Glutamatergic neuron (in vitro differentiated cells): ENCODE results near the gene RPUSD3. TPM values are rescaled to one million over a fixed set of nuclear protein-coding genes. Genes with fewer than 3 reads are reported as not detected.
A peak's percentile ranks its signal among the peaks of the same experiment; 100 is the strongest.

ENCODE experiments used
- DNase-seq: peaks from one replicate; pipeline ENCODE4 v3.0.0; 2022
- H3K27ac Mint-ChIP-seq: one replicate; pipeline ENCODE4 v1.8.0; 2020; ENCODE audit warnings: mild to moderate bottlenecking, mixed read lengths, inconsistent platforms; ENCODE audit not compliant: unreplicated experiment
- H3K27me3 Mint-ChIP-seq: one replicate; pipeline ENCODE4 v1.8.0; 2020; ENCODE audit warnings: mild to moderate bottlenecking, moderate library complexity, mixed read lengths, inconsistent platforms; ENCODE audit not compliant: unreplicated experiment
- H3K36me3 Mint-ChIP-seq: one replicate; pipeline ENCODE4 v1.8.0; 2020; ENCODE audit warnings: mild to moderate bottlenecking, mixed read lengths, inconsistent platforms; ENCODE audit not compliant: unreplicated experiment
- H3K4me1 Mint-ChIP-seq: one replicate; pipeline ENCODE4 v1.8.0; 2020; ENCODE audit warnings: mild to moderate bottlenecking, low read depth, mixed read lengths, inconsistent platforms; ENCODE audit not compliant: unreplicated experiment
- H3K4me3 Mint-ChIP-seq: one replicate; pipeline ENCODE4 v1.8.0; 2020; ENCODE audit warnings: mild to moderate bottlenecking, mixed read lengths, inconsistent platforms; ENCODE audit not compliant: unreplicated experiment
- H3K9me3 Mint-ChIP-seq: one replicate; pipeline ENCODE4 v1.8.0; 2020; ENCODE audit warnings: mild to moderate bottlenecking, moderate library complexity, mixed read lengths, inconsistent platforms; ENCODE audit not compliant: unreplicated experiment
- CTCF ChIP-seq: fragments of 200-600 bp; sonication (generic); IDR thresholded peaks from one replicate; pipeline ENCODE4 v1.5.0; 2021; ENCODE audit not compliant: partially characterized antibody, unreplicated experiment
- total RNA-seq: library from RNA; stranded (reverse); fragmentation: NEBNext Ultra II Directional; extraction: Animal tissue kit (Norgen Biotek cat#: 25700); gene quantifications from one replicate; pipeline ENCODE4 v1.2.1, GENCODE V29; 2021; ENCODE audit not compliant: unreplicated experiment

Gene RPUSD3
- total RNA-seq, 1 donor from 2014 or later, result 81.7 TPM

GRCh38 chr3:9803494-9803893 is 40.3 kb downstream of the RPUSD3 start:
- no peak for DNase-seq
- Mint-ChIP-seq H3K27ac (no peak overlapping the region), H3K36me3 (peaks cover 5% of the 10 kb centered on the region), H3K9me3 (peaks cover 4% of the 10 kb centered on the region), H3K27me3 (peaks cover 3% of the 10 kb centered on the region), H3K4me3 (no peak overlapping the region), H3K4me1 (peaks cover 8% of the 10 kb centered on the region)
- no peak for TF ChIP-seq CTCF

GRCh38 chr3:9800529-9800928 is 43.3 kb downstream of the RPUSD3 start:
- Mint-ChIP-seq H3K4me3 (no peak overlapping the region), H3K4me1 (no peaks in the 10 kb centered on the region), H3K27me3 (peaks cover 3% of the 10 kb centered on the region), H3K36me3 (peaks cover 5% of the 10 kb centered on the region), H3K27ac (no peak overlapping the region), H3K9me3 (peaks cover 7% of the 10 kb centered on the region)
- peak; percentile 19 for TF ChIP-seq CTCF
- no peak for DNase-seq

GRCh38 chr3:9797196-9797945 is 46.4 kb downstream of the RPUSD3 start:
- Mint-ChIP-seq H3K4me3 (no peak overlapping the region), H3K4me1 (peaks cover 2% of the 10 kb centered on the region), H3K36me3 (no peaks in the 10 kb centered on the region), H3K27me3 (peaks cover 9% of the 10 kb centered on the region), H3K9me3 (peaks cover 10% of the 10 kb centered on the region), H3K27ac (peak overlapping the region; percentile 22)
- no peak for DNase-seq
- no peak for TF ChIP-seq CTCF

GRCh38 chr3:9795207-9795606 is 48.6 kb downstream of the RPUSD3 start:
- H3K36me3 Mint-ChIP-seq, result peaks cover 3% of the 10 kb centered on the region

More at GRCh38 chr3:9795207-9795606, 48.6 kb downstream of the RPUSD3 start:
- H3K4me1 Mint-ChIP-seq, result peaks cover 6% of the 10 kb centered on the region
- peaks cover 14% of the 10 kb centered on the region for H3K9me3 Mint-ChIP-seq
- no peak for DNase-seq
- TF ChIP-seq CTCF, result no peak
- H3K4me3 Mint-ChIP-seq, result peak overlapping the region; percentile 36
- H3K27ac Mint-ChIP-seq, result no peak overlapping the region
- H3K27me3 Mint-ChIP-seq, result peaks cover 11% of the 10 kb centered on the region
